Measurements from ENCODE around the gene FRMD4A. TPM values are rescaled to one million over a fixed set of nuclear protein-coding genes. Genes with fewer than 3 reads are reported as not detected.
A peak's percentile ranks its signal among the peaks of the same experiment; 100 is the strongest.

FRMD4A gene
- total RNA-seq, 2 donors from 2014 or later = 8.6 to 10.2 TPM

DNA sequence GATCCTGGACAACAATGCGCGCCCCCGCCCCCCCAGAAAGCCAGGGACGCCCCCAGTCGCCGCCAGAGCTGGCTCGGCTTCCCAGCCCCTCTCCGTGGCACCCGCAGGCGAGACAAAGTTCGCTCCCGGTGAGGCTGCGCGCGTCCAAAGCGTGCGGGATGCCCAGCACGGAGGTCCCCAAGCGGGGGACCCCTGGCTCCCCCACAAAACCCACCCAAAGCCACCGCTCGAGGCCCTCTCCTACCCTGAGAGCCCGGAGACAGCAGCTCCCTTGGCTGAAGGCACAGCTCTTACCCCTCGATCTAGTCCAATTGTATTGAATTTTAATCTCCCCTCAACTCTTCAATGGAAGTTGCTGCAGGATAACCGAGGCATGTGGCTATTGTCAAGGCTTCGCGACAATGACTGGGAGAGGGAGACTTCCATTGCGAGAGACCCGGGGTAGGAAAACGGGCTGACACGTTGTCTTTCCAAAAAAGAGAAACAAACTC, 438.7 kb downstream of the FRMD4A start:
- Histone ChIP-seq H3K27me3 (peaks cover 24% of the 10 kb centered on the region), H3K36me3 (no peaks in the 10 kb centered on the region), H3K9ac (ENCODE audit: low read depth in 2 of 2, low read length in 2 of 2) (peak overlapping the region in 1 of 2 donors; percentile 35), H3K4me1 (no peaks in the 10 kb centered on the region), H3K9me3 (no peaks in the 10 kb centered on the region), H3K27ac (no peak overlapping the region), H3K4me3 (no peak overlapping the region)
- DNase-seq = no peak
- intact Hi-C loops (cut with DNase I) = no loop called here
- TF ChIP-seq, protein P1, sequence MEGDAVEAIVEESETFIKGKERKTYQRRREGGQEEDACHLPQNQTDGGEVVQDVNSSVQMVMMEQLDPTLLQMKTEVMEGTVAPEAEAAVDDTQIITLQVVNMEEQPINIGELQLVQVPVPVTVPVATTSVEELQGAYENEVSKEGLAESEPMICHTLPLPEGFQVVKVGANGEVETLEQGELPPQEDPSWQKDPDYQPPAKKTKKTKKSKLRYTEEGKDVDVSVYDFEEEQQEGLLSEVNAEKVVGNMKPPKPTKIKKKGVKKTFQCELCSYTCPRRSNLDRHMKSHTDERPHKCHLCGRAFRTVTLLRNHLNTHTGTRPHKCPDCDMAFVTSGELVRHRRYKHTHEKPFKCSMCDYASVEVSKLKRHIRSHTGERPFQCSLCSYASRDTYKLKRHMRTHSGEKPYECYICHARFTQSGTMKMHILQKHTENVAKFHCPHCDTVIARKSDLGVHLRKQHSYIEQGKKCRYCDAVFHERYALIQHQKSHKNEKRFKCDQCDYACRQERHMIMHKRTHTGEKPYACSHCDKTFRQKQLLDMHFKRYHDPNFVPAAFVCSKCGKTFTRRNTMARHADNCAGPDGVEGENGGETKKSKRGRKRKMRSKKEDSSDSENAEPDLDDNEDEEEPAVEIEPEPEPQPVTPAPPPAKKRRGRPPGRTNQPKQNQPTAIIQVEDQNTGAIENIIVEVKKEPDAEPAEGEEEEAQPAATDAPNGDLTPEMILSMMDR (IDR thresholded peaks at IDR 0.05) = no peak

DNA sequence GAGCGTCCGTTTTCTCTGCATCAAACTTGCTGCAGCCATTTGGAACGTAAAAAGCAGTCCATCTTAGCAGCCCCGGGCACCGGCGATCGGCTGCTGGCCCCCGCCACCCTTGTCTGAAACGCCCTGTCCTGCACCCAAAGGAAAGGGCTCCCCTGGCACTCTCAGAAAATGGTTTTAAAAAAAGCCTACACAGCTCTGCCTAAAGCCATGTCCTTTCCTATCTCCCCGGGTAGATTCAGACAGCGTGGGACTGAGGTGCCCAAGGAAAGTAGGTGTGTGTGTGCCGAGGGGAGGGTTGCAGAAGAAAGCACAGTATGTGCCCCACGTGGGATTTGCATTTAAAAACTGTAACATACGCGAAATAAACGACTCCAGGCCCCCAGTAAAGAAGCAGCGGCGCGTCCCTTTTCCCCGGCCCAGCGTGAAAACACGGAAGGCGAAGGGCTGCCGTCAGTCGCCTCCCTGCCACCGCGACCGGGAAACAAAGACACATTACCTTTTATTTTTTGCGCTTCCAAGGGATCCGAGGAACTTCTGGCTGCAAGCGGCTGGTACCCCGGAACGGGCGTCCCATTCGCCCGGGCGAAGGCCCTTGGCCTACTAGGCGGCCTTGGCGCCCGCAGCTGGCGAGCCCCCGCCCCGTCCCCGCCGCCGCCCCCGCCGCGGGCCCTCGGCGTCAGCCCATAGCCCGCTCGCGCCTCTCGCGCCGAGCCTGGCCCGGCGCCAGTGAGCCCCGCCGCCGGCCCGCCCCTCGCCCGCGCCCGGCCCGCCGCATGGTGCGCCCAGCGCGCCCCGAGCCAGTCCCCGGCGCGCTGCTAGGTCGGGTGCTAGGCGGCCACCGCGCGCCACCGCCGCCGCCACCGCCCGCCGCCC, 439.4 kb downstream of the FRMD4A start:
- Histone ChIP-seq H3K4me3 (peak overlapping the region; percentile 13), H3K9ac (ENCODE audit: low read depth in 2 of 2, low read length in 2 of 2) (peak overlapping the region; percentile 33 to 40), H3K36me3 (no peaks in the 10 kb centered on the region), H3K27me3 (peaks cover 24% of the 10 kb centered on the region), H3K9me3 (no peaks in the 10 kb centered on the region), H3K27ac (peak overlapping the region; percentile 1), H3K4me1 (no peaks in the 10 kb centered on the region)
- TF ChIP-seq, protein P1 (IDR thresholded peaks at IDR 0.05) = no peak
- intact Hi-C loops (cut with DNase I) = no loop called here
- DNase-seq = no peak

- Histone ChIP-seq H3K27me3 (peaks cover 24% of the 10 kb centered on the region), H3K9me3 (no peaks in the 10 kb centered on the region), H3K4me1 (no peaks in the 10 kb centered on the region), H3K27ac (peak overlapping the region; percentile 1), H3K36me3 (no peaks in the 10 kb centered on the region), H3K4me3 (peak overlapping the region; percentile 13), H3K9ac (ENCODE audit: low read depth in 2 of 2, low read length in 2 of 2) (peak overlapping the region; percentile 1 to 26)
- intact Hi-C loops (cut with DNase I) = no loop called here
- TF ChIP-seq, protein P1 (IDR thresholded peaks at IDR 0.05) = no peak
- no peak for DNase-seq
Observed at GRCh38 chr10:13890233-13891127, 440.2 kb downstream of the FRMD4A start.

DNA sequence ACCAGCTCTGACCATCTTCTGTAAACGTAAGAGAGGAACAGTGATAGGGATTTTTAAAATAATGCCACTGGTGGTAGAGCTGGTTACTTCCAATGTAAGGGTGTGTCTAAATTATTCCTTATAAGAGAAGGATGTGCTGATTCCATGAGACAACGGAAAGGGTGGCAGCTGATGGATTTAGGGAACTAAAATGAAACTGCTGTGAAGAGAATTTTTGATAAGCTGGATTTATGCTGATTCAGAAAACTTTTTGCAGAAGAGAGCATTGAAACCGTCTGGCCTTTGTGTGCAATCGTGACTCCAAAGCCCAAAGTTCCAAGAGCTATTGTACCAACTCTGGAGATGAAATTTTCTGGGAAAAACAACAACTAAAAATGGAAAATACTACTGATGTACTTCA, 443.0 kb downstream of the FRMD4A start:
- H3K27me3 ChIP-seq = peaks cover 24% of the 10 kb centered on the region
- H3K4me3 ChIP-seq = no peak overlapping the region
- H3K4me1 ChIP-seq = no peaks in the 10 kb centered on the region
- H3K27ac ChIP-seq = no peak overlapping the region
- H3K9ac ChIP-seq (ENCODE audit: low read depth in 2 of 2, low read length in 2 of 2) = no peak overlapping the region
- DNase-seq = no peak
- H3K9me3 ChIP-seq = no peaks in the 10 kb centered on the region
- intact Hi-C loops (cut with DNase I) = no loop called here
- H3K36me3 ChIP-seq = no peaks in the 10 kb centered on the region
- TF ChIP-seq, protein P1 (IDR thresholded peaks at IDR 0.05) = no peak

DNA sequence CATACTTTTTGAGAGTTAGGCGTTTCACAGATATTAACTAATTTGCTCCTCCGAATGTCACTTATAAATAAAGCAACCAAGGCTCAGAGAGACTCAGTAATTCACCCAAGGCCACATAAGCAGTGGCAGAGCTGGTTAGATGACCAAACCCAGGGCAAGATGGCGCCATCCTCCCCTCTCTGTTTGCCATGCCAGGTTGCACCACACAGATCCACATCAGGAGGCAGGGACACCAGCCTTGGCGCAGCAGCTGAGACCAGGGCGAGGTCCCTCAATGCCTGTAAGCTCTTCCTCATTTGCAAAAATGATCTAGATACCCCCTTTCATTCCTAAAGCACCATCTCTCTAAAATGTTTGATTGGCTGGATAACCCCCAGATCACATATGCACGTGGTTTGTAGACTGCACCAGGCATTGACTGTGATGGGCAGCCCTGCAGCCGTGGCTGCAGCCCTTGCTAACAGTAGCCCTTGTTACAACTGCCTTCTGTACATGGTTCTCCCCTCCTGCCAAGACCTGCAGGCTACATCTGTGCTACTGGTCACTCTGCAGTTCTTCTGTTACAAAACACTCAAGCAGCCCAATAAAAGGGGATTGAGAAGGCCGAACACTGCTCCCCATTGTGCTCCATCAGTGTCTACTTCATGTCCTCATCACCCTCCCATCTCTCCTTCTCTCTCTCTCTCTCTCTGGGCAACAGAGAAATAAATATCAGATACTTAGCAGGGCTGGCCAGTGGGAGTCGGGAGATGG, 445.3 kb downstream of the FRMD4A start:
- intact Hi-C loops (cut with DNase I) = no loop called here
- H3K27ac ChIP-seq = no peak overlapping the region
- H3K4me3 ChIP-seq = no peak overlapping the region
- H3K27me3 ChIP-seq = peaks cover 8% of the 10 kb centered on the region
- no peak overlapping the region for H3K9ac ChIP-seq (ENCODE audit: low read depth in 2 of 2, low read length in 2 of 2)
- no peaks in the 10 kb centered on the region for H3K4me1 ChIP-seq
- no peak for DNase-seq
- H3K9me3 ChIP-seq = no peaks in the 10 kb centered on the region
- TF ChIP-seq, protein P1 (IDR thresholded peaks at IDR 0.05) = no peak
- no peaks in the 10 kb centered on the region for H3K36me3 ChIP-seq
